HCT116 (cell line): Measurements from ENCODE around the gene CFAP46. TPM values are rescaled to one million over a fixed set of nuclear protein-coding genes. Genes with fewer than 3 reads are reported as not detected.

ENCODE experiments used
- ATAC-seq: fragments of 200-7000 bp; cut with Tn5 transposase; 2 replicates; pipeline ENCODE4 v1.9.1; 2020; ENCODE audit warnings: mild to moderate bottlenecking, moderate library complexity
- BruUV-seq: library from RNA; stranded (reverse); fragments of 400-500 nt; replicated peaks from 2 replicates; lab custom pipeline; 2021; lab: Mats Ljungman, UMichigan
- CTCF ChIA-PET: fragments of 300-600 bp; sonication (Branson Sonifier 250); formaldehyde crosslinking; loops from one replicate; lab custom pipeline; 2021; ENCODE audit warnings: antibody characterized with exemption; lab: Charles Lee
- POLR2A ChIA-PET: fragments of 300-600, 350-600 bp; sonication (Branson Sonifier 250); formaldehyde crosslinking; loops from one replicate; lab custom pipeline; 2021; ENCODE audit warnings: antibody characterized with exemption; lab: Charles Lee
- RAD21 ChIA-PET, 2 experiments: fragments of 300-600 bp; sonication (Branson Sonifier 250); formaldehyde crosslinking; loops; one replicate each; lab custom pipeline; 2023; ENCODE audit warnings: low total read pairs in 2 of 2; ENCODE audit not compliant: uncharacterized antibody in 2 of 2, unreplicated experiment in 2 of 2, low non-redundant PET in 1 of 2; lab: Charles Lee
- DNase-seq: peaks from one replicate; pipeline ENCODE4 v3.0.0-alpha.2; 2010; ENCODE audit warnings: low read depth, low spot score
- H2AFZ ChIP-seq: fragments of 200-600 bp; shearing (Covaris generic), sonication (generic); 2 replicates; pipeline ENCODE4 v1.6.1; 2017; ENCODE audit warnings: low read depth, mixed run types, mixed read lengths, antibody characterized with exemption, low read length; ENCODE audit not compliant: poor library complexity, severe bottlenecking
- H3K27ac ChIP-seq: 2 replicates; pipeline ENCODE4 v1.5.1; 2012; ENCODE audit warnings: low read depth, low read length
- H3K27me3 ChIP-seq: fragments of 200-600 bp; sonication (generic); 2 replicates; pipeline ENCODE4 v1.6.1; 2016; ENCODE audit warnings: mixed run types, low read length, mixed read lengths; ENCODE audit not compliant: insufficient read depth
- H3K36me3 ChIP-seq, 2 experiments: fragments of 200-500 bp in 1 of 2; fragments of 200-600 bp in 1 of 2; sonication (Bioruptor generic) in 1 of 2; sonication (generic) in 1 of 2; 2 replicates each; pipeline versions ENCODE4 v1.5.1 to v1.6.1; 2014 to 2016; ENCODE audit warnings: low read length in 2 of 2, inconsistent platforms in 1 of 2, mixed read lengths in 1 of 2, mixed run types in 1 of 2; ENCODE audit not compliant: insufficient read depth in 2 of 2, control insufficient read depth in 1 of 2
- H3K4me1 ChIP-seq, 2 experiments: fragments of 200-600 bp in 1 of 2; sonication (generic) in 1 of 2; 2 replicates each; pipeline versions ENCODE4 v1.5.1 to v1.6.1; 2012 to 2017; ENCODE audit warnings: low read length in 2 of 2, inconsistent platforms in 1 of 2, mild to moderate bottlenecking in 1 of 2, mixed read lengths in 1 of 2, mixed run types in 1 of 2, moderate library complexity in 1 of 2; ENCODE audit not compliant: insufficient read depth in 2 of 2, control insufficient read depth in 1 of 2
- H3K4me2 ChIP-seq: fragments of 200-600 bp; sonication (generic); 2 replicates; pipeline ENCODE4 v1.6.1; 2017; ENCODE audit warnings: mixed run types, low read length, mixed read lengths
- H3K4me3 ChIP-seq, 2 experiments: fragments of 200-600 bp in 1 of 2; sonication (generic) in 1 of 2; replicated peaks in 1 of 2; 2 replicates each; pipeline ENCODE4 v1.5.1; 2011 to 2016; ENCODE audit warnings: low read length in 2 of 2, control low read depth in 1 of 2, low read depth in 1 of 2, mild to moderate bottlenecking in 1 of 2, mixed read lengths in 1 of 2, mixed run types in 1 of 2
- H3K79me2 ChIP-seq: fragments of 200-600 bp; sonication (generic); 2 replicates; pipeline ENCODE4 v1.6.1; 2017; ENCODE audit warnings: mild to moderate bottlenecking, mixed run types, low read length, moderate library complexity, mixed read lengths; ENCODE audit not compliant: insufficient read depth
- H3K9ac ChIP-seq: fragments of 200-600 bp; sonication (generic); 2 replicates; pipeline ENCODE4 v1.6.1; 2016; ENCODE audit warnings: low read length, mixed read lengths
- H3K9me2 ChIP-seq: fragments of 200-600 bp; sonication (generic), shearing (Covaris generic); 2 replicates; pipeline ENCODE4 v1.6.1; 2017; ENCODE audit warnings: mixed run types, mild to moderate bottlenecking, moderate library complexity; ENCODE audit not compliant: insufficient read depth
- H3K9me3 ChIP-seq, 2 experiments: fragments of 200-500 bp in 1 of 2; fragments of 200-600 bp in 1 of 2; sonication (Bioruptor generic) in 1 of 2; sonication (generic) in 1 of 2; 2 replicates each; pipeline ENCODE4 v1.6.1; 2014 to 2017; ENCODE audit warnings: low read length in 2 of 2, mixed read lengths in 2 of 2, inconsistent platforms in 1 of 2, low read depth in 1 of 2, mild to moderate bottlenecking in 1 of 2, mixed run types in 1 of 2, moderate library complexity in 1 of 2; ENCODE audit not compliant: control insufficient read depth in 1 of 2, insufficient read depth in 1 of 2
- H4K20me1 ChIP-seq: fragments of 200-600 bp; sonication (generic), shearing (Covaris generic); 2 replicates; pipeline ENCODE4 v1.6.1; 2017; ENCODE audit warnings: mixed run types, mild to moderate bottlenecking, moderate library complexity; ENCODE audit not compliant: insufficient read depth
- ATF3 ChIP-seq: IDR thresholded peaks from 2 replicates; pipeline ENCODE4 v1.6.1; 2012
- CEBPB ChIP-seq: IDR thresholded peaks from 2 replicates; pipeline ENCODE4 v1.6.1; 2012; ENCODE audit warnings: low read depth
- EGR1 ChIP-seq: IDR thresholded peaks from 2 replicates; pipeline ENCODE4 v1.6.1; 2012; ENCODE audit warnings: low read depth
- MAX ChIP-seq: IDR thresholded peaks from 2 replicates; pipeline ENCODE4 v1.6.1; 2012
- TCF7L2 ChIP-seq: IDR thresholded peaks from 2 replicates; pipeline ENCODE4 v1.7.0; 2011; ENCODE audit warnings: borderline replicate concordance, inconsistent platforms; ENCODE audit not compliant: insufficient read depth, insufficient read length; ENCODE audit errors: extremely low read depth
- YY1 ChIP-seq: IDR thresholded peaks from 2 replicates; pipeline ENCODE4 v1.6.1; 2011; ENCODE audit warnings: low read length, low read depth, moderate library complexity, mild to moderate bottlenecking; ENCODE audit not compliant: insufficient replicate concordance; ENCODE audit errors: extremely low read depth
- ZFX ChIP-seq: fragments of 450-650 bp; IDR thresholded peaks from 2 replicates; pipeline ENCODE4 v1.6.1; 2017
- intact Hi-C: fragments of 100-400 bp; cut with micrococcal nuclease; formaldehyde crosslinking; loops from 2 replicates; pipeline ENCODE4 v1.10.0; 2022
- total RNA-seq: library from RNA; stranded (reverse); gene quantifications from one replicate; pipeline ENCODE4 v1.2.1, GENCODE V29; 2021; ENCODE audit not compliant: unreplicated experiment
- TF ChIP-seq, protein P1 (sequence below): IDR thresholded peaks from 2 replicates; pipeline ENCODE4 v1.6.1; 2012; ENCODE audit warnings: low read depth

CFAP46 gene
- total RNA-seq, 1 experiment from 2014 or later = 1.4 TPM

- Histone ChIP-seq H3K36me3 (no peaks in the 10 kb centered on the region), H3K9me2 (no peaks in the 10 kb centered on the region), H2AFZ (no peak overlapping the region), H3K9me3 (no peaks in the 10 kb centered on the region), H3K4me2 (no peak overlapping the region), H3K9ac (no peak overlapping the region), H3K4me3 (no peak overlapping the region), H4K20me1 (no peaks in the 10 kb centered on the region), H3K4me1 (no peaks in the 10 kb centered on the region), H3K79me2 (no peaks in the 10 kb centered on the region), H3K27me3 (no peaks in the 10 kb centered on the region), H3K27ac (no peak overlapping the region)
- POLR2A ChIA-PET = no interaction called here
- ATAC-seq (no peak), DNase-seq (no peak)
- BruUV-seq = no TSS peak
- RAD21 ChIA-PET = no interaction called here
- intact Hi-C loops = no loop called here
- CTCF ChIA-PET = no interaction called here
- no peak for TF ChIP-seq MAX
- TF ChIP-seq ZFX = no peak
- no peak for TF ChIP-seq CEBPB
- TF ChIP-seq, protein P1, sequence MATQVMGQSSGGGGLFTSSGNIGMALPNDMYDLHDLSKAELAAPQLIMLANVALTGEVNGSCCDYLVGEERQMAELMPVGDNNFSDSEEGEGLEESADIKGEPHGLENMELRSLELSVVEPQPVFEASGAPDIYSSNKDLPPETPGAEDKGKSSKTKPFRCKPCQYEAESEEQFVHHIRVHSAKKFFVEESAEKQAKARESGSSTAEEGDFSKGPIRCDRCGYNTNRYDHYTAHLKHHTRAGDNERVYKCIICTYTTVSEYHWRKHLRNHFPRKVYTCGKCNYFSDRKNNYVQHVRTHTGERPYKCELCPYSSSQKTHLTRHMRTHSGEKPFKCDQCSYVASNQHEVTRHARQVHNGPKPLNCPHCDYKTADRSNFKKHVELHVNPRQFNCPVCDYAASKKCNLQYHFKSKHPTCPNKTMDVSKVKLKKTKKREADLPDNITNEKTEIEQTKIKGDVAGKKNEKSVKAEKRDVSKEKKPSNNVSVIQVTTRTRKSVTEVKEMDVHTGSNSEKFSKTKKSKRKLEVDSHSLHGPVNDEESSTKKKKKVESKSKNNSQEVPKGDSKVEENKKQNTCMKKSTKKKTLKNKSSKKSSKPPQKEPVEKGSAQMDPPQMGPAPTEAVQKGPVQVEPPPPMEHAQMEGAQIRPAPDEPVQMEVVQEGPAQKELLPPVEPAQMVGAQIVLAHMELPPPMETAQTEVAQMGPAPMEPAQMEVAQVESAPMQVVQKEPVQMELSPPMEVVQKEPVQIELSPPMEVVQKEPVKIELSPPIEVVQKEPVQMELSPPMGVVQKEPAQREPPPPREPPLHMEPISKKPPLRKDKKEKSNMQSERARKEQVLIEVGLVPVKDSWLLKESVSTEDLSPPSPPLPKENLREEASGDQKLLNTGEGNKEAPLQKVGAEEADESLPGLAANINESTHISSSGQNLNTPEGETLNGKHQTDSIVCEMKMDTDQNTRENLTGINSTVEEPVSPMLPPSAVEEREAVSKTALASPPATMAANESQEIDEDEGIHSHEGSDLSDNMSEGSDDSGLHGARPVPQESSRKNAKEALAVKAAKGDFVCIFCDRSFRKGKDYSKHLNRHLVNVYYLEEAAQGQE = no peak
Observed at GRCh38 chr10:132981173-132981555, 38.8 kb upstream of the CFAP46 start.

- ATAC-seq (no peak), DNase-seq (no peak)
- H3K9ac ChIP-seq = no peak overlapping the region
- H3K27ac ChIP-seq = no peak overlapping the region
- no peaks in the 10 kb centered on the region for H3K79me2 ChIP-seq
- no peaks in the 10 kb centered on the region for H3K4me1 ChIP-seq
- no peaks in the 10 kb centered on the region for H3K9me2 ChIP-seq
- CTCF ChIA-PET = no interaction called here
- H4K20me1 ChIP-seq = no peaks in the 10 kb centered on the region
- POLR2A ChIA-PET = no interaction called here
- BruUV-seq = no TSS peak
- H3K4me3 ChIP-seq = no peak overlapping the region
- no peak overlapping the region for H2AFZ ChIP-seq
- no peak overlapping the region for H3K4me2 ChIP-seq
- no peaks in the 10 kb centered on the region for H3K27me3 ChIP-seq
- no peaks in the 10 kb centered on the region for H3K9me3 ChIP-seq
- TF ChIP-seq EGR1 = no peak
- no peak for TF ChIP-seq YY1
- no peak for TF ChIP-seq ATF3
- no peak for TF ChIP-seq TCF7L2
- H3K36me3 ChIP-seq = no peaks in the 10 kb centered on the region
- RAD21 ChIA-PET = no interaction called here
- intact Hi-C loops = no loop called here
Observed at GRCh38 chr10:132980426-132981172, 38.2 kb upstream of the CFAP46 start.
